ENCODE data around the gene DNAH6.
A peak's percentile ranks its signal among the peaks of the same experiment; 100 is the strongest.
"Not testable (repeated sequence)": the region's sequence is repeated elsewhere in the genome, so short reads cannot be mapped to it uniquely, and the experiment has no call there.

DNAH6 gene, protein sequence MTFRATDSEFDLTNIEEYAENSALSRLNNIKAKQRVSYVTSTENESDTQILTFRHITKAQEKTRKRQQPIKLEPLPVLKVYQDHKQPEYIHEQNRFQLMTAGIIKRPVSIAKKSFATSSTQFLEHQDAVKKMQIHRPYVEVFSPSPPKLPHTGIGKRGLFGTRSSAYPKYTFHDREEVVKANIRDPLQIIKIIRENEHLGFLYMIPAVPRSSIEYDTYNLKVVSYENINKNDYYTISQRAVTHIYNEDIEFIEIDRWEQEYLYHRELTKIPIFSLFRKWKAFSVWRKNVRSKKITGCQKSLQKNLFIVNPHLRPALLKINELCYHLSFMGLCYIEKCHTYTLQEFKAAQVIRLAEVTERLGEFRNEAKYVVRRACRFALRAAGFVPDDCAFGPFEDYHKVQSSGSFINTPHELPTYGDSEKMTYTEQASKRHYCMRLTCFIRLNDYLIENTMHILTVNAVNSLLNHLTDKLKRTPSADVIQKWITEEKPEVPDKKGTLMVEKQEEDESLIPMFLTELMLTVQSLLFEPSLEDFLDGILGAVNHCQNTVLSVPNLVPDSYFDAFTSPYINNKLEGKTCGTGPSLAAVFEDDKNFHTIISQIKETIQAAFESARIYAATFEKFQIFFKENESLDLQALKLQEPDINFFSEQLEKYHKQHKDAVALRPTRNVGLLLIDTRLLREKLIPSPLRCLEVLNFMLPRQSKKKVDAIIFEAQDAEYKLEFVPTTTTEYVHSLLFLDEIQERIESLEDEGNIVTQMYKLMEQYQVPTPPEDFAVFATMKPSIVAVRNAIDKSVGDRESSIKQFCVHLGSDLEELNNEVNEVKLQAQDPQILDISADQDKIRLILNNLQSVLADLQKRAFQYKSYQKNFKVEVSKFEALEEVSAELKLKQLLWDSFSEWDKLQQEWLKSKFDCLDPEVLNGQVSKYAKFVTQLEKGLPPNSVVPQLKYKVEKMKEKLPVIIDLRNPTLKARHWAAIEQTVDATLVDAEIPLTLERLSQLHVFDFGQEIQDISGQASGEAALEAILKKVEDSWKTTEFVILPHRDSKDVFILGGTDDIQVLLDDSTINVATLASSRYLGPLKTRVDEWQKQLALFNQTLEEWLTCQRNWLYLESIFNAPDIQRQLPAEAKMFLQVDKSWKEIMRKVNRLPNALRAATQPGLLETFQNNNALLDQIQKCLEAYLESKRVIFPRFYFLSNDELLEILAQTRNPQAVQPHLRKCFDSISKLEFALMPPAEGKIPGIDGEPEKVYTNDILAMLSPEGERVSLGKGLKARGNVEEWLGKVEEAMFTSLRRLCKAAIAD (N-terminal part only)

DNA sequence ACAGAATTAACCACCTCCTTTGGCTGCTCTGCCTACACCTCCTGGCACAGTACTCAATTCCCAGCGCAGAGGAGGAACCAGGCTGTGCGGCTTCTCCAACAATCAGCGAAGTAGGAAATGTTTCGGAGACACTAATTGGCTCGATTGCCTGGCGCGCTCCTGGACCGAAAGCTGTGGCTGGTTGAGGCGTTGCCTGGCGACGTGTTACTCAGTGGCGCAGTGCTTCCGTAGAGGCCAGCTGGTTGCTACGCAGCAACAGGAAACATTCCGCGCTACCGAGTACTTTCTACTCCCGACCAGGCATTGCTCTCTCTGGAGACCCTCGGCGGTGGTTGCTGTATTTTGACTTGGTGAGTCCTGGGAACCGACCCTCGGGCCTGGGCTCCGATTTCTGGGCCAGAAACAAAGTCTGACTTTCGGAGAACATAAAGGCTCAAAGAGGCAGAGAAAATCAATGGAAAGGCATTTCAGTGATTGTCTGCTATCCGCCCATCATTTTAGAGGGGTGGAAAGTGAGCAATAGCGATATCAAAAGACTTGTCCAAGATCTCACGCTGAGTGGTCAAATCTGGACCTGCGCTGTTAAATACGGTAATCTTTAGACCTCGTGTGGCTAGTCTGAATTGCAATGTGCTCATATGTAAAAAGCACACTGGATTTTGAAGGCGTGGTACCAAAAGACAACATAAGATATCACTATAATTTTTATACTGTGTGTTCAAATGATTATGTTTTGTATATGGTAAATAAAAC is at the start of gene DNAH6:
Gene DNAH6 (plus strand): TSS at position 265 of the 753 bp plus-strand sequence. CDS start 1,329 bp downstream, outside the sequence.
- DNase-seq = peak; percentile 88 to 89 (median 89)

DNA sequence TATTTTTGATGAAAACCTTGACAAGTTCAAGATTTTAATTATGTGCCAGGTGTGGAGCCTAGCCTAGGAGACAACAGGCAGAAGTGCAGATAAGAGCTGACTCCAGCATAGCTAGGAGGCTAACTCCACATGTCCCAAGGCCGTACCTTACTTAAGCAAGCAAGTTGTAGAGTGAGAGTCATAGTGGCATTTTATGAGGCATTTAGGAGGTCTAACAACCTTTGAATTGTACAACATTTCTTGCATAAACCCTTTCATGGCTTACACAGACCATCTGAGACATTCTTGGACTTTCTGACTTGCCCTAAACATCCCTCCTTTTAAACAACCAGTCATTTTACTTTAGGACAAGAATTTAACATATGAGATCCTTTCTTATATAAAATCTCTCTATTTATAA is 48.9 kb upstream of the DNAH6 start:
- no peak for DNase-seq

DNA sequence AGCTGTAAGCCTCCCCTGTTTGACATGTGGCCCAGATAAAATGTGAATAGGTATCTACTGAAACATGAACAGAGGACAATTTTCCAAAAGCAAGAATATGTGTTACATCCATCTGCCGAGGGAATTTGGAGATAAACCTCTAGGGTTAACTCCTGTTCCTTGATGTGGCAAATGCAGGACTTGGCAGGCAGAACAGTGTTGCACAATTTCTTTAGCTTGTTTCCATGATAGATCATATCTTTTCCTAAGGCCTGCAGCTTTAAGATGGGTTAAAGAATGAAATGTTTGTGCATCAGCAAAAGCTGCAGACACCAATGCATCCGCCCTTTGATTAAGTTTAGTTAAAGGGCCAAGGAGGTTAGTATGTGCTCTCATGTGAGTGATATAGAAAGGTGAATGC is 43.9 kb upstream of the DNAH6 start:
- DNase-seq = not testable (repeated sequence)

DNA sequence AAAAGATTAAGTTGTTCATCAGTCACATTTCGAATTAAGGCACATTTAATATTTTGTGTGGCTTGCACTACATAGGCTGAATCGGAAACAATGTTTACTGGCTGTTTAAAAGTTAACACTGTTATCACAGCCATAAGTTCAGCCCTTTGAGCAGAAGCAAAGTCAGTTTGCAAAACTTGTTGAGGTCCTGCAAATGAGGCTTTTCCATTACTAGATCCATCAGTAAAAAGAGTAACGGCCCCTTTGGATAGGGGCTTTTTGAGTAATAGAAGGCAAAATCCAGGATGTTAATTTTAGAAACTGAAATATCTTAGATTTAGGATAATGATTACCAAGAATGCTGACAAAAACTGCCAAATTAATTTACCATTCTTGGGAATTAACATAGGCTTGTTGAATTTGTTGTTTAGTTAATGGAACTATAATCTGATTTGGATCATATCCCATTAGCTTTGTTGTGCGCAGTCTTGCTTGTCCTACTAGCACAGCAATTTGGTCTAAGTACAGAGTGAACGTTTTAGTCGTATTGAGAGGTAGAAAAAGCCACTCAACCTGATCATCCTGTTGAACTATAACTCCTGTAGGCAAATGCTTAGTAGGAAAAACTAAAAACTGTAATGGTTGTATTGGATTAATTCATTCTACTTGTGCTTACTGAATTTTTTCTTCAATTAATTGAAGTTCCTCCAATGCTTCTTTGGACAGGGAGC is 43.3 kb upstream of the DNAH6 start:
- DNase-seq = no peak

DNA sequence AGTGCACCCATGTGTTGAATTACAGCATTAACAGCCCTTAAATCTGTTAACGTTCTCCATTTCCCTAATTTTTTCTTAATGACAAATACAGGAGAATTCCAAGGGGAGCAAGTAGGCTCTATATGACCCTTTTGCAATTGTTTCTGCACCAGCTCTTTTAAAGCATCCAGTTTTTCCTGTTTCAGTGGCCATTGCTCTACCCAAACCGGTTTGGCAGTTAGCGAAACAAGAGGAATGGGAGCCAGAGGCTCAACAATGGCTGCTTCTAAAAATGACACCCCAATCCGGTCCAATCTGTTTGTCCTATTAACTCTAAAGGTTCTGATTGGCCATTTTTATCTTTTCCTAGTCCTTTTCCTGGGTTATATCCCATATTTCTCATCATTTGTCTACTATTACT is 42.1 kb upstream of the DNAH6 start:
- no peak for DNase-seq

DNA sequence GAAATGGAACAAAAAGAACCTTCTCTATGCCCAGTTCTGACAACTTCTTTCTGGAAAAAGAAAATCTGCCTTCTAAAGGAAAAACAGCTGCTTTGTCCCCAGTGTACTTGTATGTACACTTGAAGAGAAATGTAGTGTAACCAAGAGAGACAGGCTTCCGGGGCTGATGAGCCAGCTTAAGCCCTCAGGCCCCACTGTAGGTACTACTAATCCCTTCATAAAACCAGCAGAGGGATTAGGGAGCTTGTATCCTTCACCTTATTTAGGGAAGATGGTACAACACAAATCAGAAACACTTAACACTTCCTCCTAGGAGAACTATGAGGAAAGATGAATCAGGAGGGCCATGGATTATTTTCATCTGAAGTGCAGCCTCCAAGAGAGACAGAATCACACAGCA is 38.4 kb upstream of the DNAH6 start:
- no peak for DNase-seq

DNA sequence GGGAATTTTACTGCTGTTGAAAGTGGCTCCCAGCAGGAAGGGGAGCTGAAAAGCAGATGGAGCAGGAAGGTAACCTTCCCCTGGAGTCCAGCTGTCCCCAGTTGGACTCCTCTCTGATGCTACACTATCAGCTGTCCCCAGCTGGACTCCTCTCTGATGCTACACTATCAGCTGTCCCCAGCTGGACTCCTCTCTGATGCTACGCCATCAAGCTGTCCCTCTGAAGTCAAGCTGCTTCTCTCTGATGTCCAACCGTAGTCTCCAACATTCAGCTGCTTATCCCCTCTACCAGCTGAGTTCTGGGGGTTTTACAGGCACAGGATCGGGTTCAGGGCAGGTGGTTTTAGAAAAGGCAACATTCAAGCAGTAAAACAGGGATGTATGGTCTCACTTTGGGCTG is 37.4 kb upstream of the DNAH6 start:
- no peak for DNase-seq

DNA sequence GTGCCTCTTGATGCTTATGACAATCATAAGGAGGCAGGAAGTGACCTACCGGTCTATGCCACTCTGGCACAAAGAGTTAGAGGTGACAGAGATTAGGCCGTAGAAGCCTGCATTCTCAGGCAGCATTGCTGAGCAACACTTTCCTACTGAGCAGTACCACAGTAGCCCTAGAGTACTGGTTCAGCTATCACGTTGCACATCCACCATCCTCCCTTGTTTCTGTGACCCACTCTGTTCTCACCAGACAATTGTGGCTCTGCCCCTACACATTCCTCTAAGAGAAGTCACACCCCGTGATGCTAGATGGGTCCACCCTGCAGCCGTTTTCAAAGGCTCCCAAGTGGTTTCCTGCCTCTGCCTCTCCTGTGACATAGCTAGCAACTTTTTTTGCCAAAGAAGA is 34.6 kb upstream of the DNAH6 start:
- no peak for DNase-seq

DNA sequence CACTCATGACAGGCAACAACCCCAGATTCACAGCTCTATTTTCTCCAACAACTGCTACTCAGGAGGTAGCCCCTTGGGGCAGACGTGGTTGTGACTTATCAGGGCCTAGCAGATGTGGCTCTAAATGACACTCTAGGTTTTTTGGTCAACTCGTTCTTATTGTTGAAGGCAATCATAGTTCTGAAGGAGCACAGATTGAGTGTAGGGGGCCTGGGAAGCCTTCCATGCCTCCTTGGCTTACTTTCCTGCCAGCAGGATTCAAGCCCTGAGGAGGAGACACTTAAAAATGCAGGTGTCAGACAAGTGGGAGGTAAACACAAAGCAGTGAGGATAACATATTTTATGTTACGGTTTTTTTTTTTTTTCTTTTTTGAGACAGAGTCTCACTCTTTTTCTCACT is 33.7 kb upstream of the DNAH6 start:
- DNase-seq = no peak

DNA sequence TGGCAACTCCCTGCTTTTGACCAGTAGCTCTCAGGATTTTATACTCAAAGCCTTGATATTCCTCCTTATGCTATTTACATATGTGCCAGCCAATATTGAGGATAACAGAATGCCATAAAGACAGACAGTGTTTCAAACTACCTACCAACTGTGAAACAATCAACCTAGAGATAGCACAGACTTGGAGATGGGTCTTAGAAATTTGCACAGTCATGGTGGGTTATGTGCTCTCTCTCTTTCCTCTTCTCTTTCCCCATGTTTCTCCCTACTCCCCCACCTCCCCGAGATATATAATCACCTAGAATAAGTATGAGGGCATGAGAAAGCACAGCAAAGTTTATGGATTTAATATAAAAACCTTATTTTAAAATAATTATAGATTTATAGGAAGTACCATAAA is 33.0 kb upstream of the DNAH6 start:
- no peak for DNase-seq

DNA sequence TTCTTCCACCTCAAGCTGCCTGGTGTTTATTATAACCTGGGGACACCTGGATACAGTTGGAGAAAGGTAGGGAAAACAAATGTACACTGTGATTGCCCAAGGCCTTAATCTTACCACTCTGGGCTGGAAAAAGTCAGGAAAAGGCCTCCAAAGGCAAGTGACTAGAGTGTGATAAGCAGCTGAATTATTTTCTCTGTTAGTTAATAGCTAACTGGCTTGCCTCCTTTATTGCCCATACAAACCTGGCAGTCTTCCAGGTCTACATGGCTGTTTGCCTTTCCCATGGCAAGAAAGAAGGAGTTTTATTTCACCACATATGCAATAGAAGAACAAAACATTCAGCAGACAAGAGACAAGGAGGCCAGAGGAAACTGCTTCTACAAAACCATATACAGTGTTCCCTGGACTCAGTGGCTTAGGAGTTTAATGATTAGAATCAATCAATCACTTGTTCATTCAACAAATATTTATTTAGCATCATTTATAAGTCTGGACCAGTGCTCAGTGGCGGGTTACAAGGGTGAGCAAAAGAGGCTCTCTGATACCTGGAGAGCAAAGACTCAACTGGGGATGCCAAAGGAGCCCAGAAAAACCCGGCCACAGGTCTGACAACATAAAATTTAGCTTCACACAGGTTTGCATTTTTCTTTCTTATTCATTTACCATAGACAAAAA is 29.7 kb upstream of the DNAH6 start:
- DNase-seq = no peak

DNA sequence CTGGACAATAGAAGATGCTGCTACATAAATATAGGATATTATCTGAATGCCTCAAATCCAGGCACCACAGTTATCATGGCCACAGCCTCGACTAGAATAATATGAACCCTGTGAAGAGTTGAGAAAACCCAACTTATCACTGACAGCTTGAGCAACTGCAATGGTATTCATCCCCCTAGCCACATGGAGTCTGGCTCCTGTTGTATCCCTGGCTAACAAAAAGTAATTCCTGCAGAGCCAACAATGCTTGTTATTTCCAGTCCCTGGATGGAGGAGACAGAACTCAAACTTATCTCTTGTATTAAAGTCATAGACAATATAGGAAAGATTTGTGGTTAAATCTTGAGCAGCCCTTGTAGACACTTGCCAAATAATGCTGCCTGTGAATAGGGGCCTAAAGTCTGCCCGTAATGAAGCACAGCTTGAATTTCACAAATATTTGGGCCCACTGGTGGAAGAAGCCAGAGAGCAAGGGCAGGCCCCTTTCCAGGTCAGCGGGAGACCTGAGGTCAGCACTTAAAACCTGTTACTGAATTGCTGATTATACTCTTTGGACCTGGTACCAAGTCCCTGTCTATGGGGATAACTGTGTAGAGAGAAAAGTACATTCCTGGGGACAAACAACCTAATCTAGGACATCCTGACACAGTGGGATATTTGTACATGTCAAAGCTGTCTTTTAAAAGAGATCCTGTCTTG is 28.9 kb upstream of the DNAH6 start:
- DNase-seq = no peak

DNA sequence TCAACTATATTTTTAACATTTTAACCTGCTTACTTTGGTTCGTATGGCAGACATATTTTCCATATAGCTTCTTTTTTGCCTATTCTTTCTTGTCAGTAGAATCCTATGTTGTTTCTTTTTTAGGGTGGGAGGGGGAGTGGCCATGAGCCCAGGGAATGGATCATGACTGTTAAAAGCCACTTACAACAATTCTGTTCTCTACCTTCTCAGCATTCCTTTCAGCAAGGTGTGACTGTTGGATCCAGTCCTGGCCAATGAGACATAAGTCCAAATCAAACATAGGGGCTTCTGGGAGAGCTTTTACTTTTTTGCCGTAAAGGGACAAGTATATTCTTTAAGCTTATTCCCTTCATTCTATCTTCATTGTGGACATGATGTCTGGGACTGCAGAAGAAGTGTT is 25.0 kb upstream of the DNAH6 start:
- no peak for DNase-seq

DNA sequence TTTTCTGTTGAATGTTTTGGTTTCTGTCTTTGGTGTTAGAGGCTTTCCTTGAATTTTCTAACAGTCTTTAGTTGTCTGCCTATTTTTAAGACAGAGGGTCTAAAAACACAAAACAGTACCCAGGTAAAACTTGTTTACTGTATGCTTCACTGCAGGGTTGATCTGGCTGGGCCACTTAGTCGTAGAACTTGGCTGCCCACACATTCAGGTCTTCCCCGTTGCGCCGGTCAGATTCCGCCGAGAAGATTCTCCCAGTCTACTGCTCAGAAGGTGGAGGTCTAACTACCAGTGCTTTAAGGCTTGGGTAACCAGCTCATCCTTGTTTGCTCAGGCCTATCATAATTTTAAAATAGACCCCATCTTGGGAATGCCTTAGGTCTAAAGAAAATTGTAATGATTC is 24.6 kb upstream of the DNAH6 start:
- no peak for DNase-seq

DNA sequence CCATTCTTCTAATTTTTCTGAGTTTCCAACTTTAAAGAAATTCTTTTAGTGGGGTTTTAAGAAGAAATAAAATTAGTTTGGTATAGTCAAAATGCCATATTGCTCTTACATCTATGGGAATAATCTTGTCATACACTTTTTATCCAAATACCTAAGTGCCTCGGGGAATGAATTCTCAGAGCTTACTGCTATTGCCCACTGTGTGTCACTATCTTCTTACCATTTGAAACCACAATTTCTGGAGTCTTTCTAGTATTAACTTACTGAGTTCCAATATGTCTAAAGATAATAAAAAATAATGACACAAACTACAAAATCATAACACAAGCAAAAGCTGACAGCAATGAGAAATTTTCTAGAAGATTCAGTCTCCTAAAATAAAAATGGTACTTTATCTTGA is 23.7 kb upstream of the DNAH6 start:
- no peak for DNase-seq

DNA sequence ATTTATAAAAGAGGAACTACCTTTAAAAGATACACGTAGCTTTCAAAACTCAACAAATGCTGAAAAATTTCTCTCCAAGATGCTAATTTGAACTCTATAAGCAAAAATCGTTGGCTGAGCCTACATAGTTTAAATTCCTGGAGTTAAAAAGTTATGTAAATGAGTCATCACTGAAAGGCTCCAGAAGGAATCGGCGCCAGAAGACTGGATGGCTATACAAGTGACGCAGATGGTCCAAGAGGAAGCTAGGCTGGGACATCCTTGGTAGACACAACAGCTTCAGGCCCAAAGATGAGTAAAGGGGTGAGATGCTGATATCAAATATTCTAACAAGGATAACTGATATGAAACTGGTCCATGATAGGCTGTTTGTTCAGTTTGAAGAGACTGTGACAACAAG is 22.8 kb upstream of the DNAH6 start:
- no peak for DNase-seq

DNA sequence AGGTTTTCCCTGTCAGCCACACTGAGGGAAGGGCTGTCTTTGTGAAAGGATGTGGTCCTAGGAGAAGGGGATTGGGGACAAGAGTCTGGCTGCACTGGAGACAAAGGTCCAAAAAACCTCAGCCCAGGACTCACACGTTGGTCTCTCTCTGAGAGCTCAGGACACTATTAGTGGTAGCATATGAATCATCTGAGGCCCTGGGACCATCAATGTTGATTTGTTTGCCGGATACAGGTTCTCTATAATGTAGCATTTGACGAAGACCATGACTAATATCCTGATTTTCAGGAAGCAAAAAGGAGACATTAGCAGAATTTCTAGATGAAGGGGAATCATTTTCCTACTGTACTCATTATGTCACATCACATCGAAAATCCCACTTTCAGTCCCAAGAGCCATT is 22.2 kb upstream of the DNAH6 start:
- peak; percentile 10 to 37 (median 30) for DNase-seq

DNA sequence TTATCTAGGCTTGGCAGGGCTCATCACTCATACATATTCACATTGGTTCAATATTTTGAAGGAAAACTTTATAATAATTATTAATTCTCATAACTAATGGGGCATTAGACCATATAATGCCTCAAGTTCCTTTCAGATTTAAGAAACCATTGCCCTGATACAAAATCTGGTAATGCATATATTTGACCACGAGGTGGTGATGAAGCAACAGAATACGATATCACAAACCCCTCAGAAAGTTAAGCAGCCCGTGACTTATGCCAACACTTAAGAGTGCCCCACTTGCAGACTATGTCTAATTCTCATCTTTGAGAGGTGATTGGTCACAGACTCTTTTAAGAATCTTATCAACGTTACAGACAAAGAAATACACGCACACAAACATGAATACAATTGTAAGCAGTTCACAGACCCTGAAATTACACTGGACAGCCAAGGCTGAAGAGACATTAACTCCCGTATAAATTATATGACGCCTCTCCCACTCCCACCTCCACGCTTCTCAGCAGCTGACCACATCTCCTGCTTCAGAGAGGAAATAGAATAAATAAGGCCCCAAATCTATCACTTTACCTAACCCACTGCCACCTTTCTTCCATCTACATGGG is 20.7 kb upstream of the DNAH6 start:
- DNase-seq = peak; percentile 59 to 78 (median 70)

DNA sequence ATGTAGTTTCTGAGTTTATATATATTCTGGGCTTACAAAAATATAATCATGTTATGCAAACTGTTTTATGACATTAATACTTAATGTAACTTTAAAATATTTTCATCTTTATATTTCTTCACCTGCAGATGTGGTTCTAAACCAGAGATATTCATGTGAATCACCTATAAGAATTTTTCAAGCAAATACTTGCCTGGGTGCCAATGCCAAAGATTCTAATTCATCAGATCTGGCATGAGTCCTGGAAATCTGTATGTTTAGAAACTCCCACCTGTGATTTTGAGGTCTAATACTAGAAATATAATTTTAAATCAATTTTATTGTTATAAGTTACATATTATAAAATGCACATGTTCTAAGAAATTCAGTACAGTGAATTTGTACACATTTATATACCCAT is 19.9 kb upstream of the DNAH6 start:
- DNase-seq = no peak

DNA sequence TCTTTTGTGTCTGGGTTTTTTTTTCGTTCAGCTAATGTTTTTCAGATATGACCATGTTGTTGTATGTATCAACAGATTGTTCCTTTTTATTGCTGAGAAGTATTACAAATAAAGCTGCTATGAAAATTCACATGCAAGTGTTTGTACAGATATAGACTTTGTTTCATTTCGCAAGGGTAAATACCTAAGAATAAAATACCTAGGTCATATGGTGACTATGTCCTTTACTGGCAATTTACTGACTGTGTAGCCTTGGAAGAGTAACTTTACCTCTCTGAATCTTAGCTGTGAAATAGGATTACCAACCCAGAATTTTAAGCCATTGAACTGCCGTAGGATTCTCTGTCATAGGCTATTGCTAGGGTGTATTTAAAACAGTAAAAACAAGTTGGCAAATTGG is 19.0 kb upstream of the DNAH6 start:
- DNase-seq = no peak

Data from suppressor macrophage treated with lipopolysaccharide for 1 hour (primary cell).